ENCODE results near the gene TOM1.

DNA sequence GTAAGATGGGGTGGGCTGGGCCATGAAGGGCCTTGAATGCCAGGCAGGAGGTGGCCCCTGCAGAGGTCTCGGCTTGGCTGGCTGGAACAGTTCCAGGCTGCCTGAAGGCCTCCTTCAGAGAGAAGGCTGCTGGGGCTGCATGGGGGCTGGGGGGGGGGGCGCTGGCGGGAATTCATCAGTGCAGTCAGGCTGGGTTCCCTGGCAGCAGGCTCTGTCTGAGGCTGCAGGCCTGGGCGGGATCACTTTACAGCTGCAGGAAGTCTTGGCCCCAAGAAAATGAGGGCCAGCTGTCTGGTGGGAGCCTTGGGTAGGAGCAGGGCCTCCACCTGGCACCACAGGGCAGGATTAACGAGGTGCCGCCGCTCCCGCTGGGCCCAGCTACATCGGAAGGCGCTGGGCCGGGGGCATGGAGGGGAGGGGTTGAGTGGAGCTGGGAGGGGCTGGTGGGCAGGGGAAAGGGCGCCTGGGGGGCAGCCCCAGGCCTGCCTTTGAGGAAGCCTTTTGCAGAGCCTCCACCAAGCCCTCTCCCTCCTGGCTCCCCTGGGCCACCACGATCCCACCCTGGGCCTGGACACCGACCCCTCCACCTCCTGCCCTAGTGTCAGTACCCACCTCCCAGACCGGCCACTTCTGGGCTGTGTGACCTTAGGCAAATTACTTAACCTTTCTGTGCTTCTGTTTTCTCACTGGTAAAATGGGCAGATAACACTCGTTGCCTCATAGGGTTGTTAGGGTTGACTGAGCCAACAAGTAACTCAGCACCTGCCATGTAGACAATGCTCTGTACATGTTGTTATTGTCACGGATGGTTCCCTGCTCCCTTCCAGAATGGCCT lies 50.2 kb downstream of the TOM1 start:
- TF ChIP-seq, protein P1, sequence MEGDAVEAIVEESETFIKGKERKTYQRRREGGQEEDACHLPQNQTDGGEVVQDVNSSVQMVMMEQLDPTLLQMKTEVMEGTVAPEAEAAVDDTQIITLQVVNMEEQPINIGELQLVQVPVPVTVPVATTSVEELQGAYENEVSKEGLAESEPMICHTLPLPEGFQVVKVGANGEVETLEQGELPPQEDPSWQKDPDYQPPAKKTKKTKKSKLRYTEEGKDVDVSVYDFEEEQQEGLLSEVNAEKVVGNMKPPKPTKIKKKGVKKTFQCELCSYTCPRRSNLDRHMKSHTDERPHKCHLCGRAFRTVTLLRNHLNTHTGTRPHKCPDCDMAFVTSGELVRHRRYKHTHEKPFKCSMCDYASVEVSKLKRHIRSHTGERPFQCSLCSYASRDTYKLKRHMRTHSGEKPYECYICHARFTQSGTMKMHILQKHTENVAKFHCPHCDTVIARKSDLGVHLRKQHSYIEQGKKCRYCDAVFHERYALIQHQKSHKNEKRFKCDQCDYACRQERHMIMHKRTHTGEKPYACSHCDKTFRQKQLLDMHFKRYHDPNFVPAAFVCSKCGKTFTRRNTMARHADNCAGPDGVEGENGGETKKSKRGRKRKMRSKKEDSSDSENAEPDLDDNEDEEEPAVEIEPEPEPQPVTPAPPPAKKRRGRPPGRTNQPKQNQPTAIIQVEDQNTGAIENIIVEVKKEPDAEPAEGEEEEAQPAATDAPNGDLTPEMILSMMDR (IDR thresholded peaks at IDR 0.05; ENCODE audit: insufficient read depth, low read length), result no peak
- no peak for TF ChIP-seq POLR2AphosphoS5 (IDR thresholded peaks at IDR 0.05; ENCODE audit: low read depth)
